GM21717 (cell line): ENCODE data around the gene HLCS.

Experiments
- ATAC-seq: cut with Tn5 transposase; IDR thresholded peaks from one replicate; pipeline ENCODE4 v1.9.1; 2021; ENCODE audit warnings: mild to moderate bottlenecking, moderate library complexity; ENCODE audit not compliant: unreplicated experiment

The HLCS gene

DNA sequence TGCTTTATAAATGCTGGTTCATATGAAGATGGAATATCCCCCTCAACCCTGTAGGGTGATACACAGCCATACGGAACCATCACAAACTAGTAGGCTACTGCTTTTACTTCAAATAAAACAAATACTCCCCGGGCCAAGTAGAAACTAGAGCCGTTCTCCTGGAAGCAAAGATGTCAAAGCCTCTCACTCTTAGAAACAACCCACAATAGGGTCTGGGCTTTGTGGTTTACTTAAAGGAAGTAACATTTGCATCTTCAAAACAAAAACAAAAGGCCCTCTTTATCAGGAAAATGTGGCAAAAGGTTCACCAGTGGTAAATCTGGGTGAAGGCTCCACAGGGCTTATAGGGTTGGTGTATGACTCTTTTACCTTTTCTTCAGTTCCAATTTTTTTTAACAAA is 49.8 kb downstream of the HLCS start:
- ATAC-seq = no peak

DNA sequence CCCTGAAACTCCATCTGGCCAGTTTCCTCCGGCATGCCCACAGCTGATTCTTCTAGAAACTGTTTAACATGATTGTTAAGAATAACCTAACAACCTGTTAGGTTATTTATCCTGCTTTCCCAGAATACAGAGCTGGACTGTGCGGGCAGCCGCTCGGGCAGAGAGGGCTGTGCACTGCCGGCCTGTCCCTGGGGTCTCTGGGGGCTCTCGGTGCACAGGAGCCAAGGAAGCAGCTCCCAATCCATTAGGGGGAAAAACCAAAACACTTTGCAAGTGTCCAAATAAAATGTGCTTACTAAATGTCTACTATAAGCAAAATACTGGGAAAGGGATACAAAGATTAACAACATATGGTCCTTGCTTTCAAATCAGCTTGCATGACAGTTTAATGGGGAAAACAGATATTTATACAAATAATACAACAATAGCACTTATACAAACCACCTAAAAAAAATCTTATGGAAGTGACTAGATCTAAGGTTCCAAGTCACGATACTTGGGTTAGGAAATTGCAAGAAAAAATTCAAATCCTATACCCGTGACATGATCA is 50.7 kb downstream of the HLCS start:
- no peak for ATAC-seq

- ATAC-seq = no peak
These were observed 51.3 kb downstream of the HLCS start for GRCh38 chr21:36915014-36915695.

GRCh38 chr21:36914244-36915013 is 52.0 kb downstream of the HLCS start:
- no peak for ATAC-seq

- no peak for ATAC-seq
These were observed 53.0 kb downstream of the HLCS start for GRCh38 chr21:36913247-36914169.

- ATAC-seq = no peak
These were observed 55.7 kb downstream of the HLCS start for GRCh38 chr21:36910581-36911307.

- no peak for ATAC-seq
These were observed 56.4 kb downstream of the HLCS start for GRCh38 chr21:36909901-36910561.

GRCh38 chr21:36909423-36909822 is 57.0 kb downstream of the HLCS start:
- ATAC-seq = no peak

DNA sequence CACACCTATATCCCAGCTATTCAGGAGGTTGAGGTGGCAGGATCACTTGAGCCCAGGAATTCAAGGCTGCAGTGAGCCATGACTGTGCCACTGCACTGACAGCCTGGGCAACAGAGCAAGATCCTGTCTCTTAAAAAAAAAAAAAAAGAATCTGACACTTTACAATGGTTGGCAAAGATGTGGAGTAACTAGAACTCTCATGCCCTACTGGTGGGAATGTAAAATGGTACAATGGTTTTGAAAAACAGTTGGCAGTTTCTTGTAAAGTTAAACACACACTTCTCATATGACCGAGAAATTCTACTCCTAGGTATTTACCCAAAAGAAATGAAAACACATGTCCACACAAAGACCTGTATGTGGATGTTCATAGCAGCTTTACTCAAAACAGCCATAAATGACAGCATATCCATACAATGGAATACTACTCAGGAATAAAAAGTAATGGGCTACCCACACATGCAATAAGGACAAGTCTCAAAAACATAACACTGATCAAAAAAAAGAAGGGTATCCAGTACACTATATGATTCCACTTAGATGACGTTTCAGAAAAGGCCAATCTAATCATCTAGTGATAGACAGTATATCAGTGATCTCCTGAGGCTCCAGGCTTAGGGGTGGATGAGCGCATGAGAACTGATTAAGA is 58.1 kb downstream of the HLCS start:
- ATAC-seq = no peak

DNA sequence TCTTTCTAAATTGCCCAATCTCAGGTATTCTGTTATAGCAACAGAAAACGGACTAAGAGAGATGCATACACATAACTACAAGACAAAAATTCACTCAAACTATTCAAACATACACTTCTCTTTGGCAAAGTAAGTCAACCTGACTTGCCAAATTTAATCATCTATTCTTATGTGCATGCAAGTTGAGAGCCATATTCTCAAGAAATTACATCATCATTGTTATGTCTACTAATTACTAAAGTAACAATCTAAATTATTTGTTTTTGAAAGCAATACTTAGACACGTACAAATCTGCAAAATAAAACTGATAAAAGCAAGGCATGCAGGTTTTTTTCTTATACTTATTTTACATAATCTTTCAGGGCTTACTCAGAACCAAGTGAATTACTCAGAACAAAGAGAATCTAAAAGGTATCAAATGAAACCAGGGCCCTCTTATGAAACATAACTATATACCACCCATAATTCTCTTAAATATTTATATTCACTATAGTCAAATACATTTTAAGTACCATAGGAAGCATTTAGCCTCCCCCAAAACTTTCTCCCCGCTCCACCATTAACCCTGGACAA is 62.3 kb downstream of the HLCS start:
- ATAC-seq = no peak

GRCh38 chr21:36902793-36903192 is 63.7 kb downstream of the HLCS start:
- no peak for ATAC-seq

DNA sequence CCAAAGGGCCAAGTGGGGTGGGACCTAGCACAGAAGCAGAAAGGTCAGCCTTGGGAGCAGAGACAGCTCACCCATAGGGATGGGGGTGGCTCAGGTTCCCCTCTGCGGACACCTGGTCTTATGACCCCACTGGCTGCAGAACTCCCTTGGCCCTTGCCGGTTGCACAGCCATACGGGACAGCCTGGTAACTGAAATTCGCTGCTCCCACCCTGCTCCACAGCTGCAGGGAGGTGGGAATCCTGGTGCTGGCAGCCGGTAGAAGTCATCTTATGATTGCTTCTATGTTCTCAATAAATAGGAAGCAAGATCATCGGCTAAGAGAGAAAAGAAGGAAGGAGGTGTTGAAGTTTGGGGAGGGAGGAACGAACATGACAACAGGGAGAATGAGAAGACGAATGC is 64.1 kb downstream of the HLCS start:
- no peak for ATAC-seq

- ATAC-seq = no peak
These were observed 64.9 kb downstream of the HLCS start for GRCh38 chr21:36901575-36901974.

DNA sequence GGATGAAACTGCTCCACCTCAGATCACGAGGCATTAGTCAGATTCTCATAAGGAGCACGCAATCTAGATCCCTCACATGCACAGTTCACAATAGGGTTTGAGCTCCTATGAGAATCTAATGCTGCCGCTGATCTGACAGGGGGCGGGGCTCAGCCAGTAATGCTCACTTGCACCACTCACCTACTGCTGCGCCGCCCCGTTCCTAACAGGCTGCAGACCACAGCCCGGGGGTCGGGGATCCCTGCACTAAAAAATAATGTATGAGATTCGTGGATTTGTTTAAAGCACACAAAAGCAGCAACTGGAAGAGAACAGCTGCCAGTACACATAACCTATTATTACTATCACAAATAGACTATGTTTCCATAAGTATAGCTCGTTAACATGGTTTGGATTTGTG is 72.9 kb downstream of the HLCS start:
- no peak for ATAC-seq

- no peak for ATAC-seq
These were observed 74.3 kb downstream of the HLCS start for GRCh38 chr21:36892201-36892600.

DNA sequence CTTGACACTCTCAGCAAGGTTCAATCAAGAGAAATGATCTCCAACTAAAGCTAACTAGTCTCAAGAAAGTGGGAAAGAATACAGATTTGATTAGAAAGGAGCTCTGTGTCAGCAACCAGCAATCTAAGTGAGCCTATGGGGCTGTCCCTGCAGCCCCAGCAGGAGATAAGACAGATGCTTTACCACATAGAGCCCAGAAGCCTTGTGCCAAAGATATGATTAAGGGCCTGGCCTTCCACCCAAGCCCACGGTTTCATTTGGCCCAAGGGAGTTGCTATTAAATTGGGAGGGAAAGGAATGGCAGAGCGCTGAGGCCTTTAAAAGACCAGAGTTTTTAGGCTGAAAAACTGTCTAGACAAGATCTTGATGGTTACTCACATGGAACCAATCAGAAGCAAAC is 74.8 kb downstream of the HLCS start:
- ATAC-seq = no peak

- no peak for ATAC-seq
These were observed 75.3 kb downstream of the HLCS start for GRCh38 chr21:36891121-36891520.

DNA sequence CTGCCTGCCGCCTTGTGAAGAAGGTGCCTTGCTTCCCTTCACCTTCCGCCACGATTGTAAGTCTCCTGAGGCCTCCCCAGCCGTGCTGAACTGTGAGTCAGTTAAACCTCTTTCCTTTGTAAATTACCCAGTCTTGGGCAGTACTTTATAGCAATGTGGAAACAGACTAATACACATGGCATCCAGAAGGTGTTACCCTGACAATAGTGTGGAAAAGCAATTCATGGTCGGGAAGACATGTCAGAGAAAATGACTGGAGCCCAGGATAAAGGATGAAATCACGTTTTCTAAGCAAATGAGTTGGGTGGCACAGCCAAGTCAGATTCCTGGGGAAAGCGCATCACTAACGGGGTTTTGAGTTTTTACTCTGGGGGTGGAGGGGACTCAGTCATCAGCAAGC is 76.4 kb downstream of the HLCS start:
- no peak for ATAC-seq

- ATAC-seq = no peak
These were observed 77.1 kb downstream of the HLCS start for GRCh38 chr21:36889401-36889800.
